ENCODE data around the gene AHCYL2. TPM values are rescaled to one million over a fixed set of nuclear protein-coding genes. Genes with fewer than 3 reads are reported as not detected.
A peak's percentile ranks its signal among the peaks of the same experiment; 100 is the strongest.
"Not testable (repeated sequence)": the region's sequence is repeated elsewhere in the genome, so short reads cannot be mapped to it uniquely, and the experiment has no call there.

AHCYL2 gene
- polyA plus RNA-seq, 1 donor from 2014 or later = 5.5 TPM

GRCh38 chr7:129394982-129395914 lies 170.4 kb downstream of the AHCYL2 start:
- H3K9me3 Mint-ChIP-seq = no peaks in the 10 kb centered on the region
- H3K4me3 Mint-ChIP-seq = no peak overlapping the region
- H3K27ac Mint-ChIP-seq = peak overlapping the region in 1 of 3 donors; percentile 23
- no peaks in the 10 kb centered on the region for H3K4me1 Mint-ChIP-seq
- H3K27me3 Mint-ChIP-seq = no peaks in the 10 kb centered on the region
- H3K36me3 Mint-ChIP-seq = peaks cover 5% of the 10 kb centered on the region

- Mint-ChIP-seq H3K27ac (no peak overlapping the region), H3K27me3 (no peaks in the 10 kb centered on the region), H3K4me1 (no peaks in the 10 kb centered on the region), H3K4me3 (no peak overlapping the region), H3K9me3 (no peaks in the 10 kb centered on the region), H3K36me3 (peaks cover 14% of the 10 kb centered on the region)
These were observed 176.6 kb downstream of the AHCYL2 start for GRCh38 chr7:129401228-129401966.

DNA sequence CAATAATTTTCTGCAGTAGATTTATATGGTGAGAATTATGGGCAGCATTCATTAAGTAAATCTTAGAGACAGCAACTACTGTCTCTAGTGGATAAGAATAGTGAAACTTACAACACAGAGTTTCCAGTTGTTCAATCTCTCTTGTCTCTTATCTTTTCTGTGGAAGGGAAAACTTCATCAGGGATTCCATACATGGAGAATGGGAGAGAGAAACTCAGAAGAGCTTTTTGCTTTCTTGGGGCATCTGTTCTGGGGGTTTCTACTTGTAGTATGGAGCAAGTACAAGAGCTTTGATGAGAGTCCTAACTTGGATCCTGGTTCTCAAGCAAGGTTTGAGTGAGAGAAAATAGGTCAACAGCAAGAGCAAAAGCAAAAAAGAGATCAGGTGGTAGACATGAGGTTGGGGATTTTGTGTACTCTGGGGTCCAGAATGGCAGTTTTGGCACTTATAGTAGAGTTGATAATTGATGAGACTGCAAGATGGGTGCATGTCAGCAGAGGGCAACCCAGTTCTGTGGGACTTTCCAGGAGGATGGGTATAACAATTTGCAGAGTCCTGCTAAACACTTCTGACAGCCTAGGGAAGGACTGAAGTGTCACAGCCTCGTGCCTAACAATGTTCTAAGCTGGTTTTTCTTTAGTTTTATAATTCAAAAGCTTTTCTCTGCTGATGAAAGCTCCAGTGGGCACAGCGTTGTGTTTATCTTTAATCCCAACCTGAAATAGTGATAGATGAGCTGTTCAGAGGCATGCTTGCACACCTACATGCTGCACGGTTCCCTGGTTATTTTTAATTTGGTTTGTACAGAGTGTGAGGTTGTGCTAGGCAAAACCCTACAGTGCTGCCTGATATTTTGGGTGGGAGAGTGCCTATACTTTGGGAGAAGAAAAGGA lies 177.4 kb downstream of the AHCYL2 start:
- Mint-ChIP-seq H3K4me1 (no peaks in the 10 kb centered on the region), H3K4me3 (no peak overlapping the region), H3K9me3 (no peaks in the 10 kb centered on the region), H3K36me3 (peaks cover 14% of the 10 kb centered on the region), H3K27ac (no peak overlapping the region), H3K27me3 (no peaks in the 10 kb centered on the region)

- Mint-ChIP-seq H3K27ac (no peak overlapping the region), H3K36me3 (peaks cover 18% of the 10 kb centered on the region), H3K4me3 (no peak overlapping the region), H3K4me1 (no peaks in the 10 kb centered on the region), H3K27me3 (no peaks in the 10 kb centered on the region), H3K9me3 (no peaks in the 10 kb centered on the region)
These were observed 180.7 kb downstream of the AHCYL2 start for GRCh38 chr7:129405527-129405926.

DNA sequence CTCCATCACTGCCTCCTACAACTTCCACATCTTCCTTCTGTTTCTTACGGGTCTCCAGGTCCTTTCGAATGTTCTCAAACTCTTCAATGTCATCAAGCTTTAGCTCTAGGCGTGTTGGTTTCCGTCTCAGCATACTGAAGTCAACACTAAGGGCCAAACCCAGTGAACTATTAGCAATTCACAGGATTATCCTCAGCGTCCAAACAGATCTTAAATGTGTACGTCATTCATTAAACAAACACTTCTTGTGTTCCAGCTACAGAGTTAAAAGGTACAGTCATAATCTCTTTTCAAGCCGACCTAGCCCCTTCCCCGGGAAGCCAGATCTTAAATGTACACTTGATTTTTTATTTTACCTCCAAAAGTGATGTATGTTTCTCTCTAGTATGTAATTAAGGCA lies 185.4 kb downstream of the AHCYL2 start:
- not testable (repeated sequence) for H3K27me3 Mint-ChIP-seq, H3K4me3 Mint-ChIP-seq, H3K4me1 Mint-ChIP-seq, H3K9me3 Mint-ChIP-seq, H3K27ac Mint-ChIP-seq
- H3K36me3 Mint-ChIP-seq = peaks cover 24% of the 10 kb centered on the region

DNA sequence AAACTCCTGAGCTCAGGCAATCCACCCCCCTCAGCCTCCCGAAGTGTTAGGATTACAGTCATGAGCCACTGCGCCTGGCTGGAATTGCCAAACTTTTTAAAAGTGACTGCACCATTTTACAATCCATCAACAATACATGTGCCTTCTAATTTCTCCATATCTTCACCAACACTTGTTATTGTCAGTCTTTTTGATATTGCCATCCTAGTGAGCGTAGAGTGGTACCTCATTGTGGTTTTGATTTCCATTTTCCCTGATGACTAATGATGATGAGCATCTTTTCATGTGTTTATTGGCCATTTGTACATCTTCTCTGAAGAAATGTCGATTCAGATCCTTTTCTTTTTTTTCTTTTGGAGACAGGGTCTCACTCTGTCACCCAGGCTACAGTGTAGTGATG lies 187.7 kb downstream of the AHCYL2 start:
- Mint-ChIP-seq H3K27me3 (no peaks in the 10 kb centered on the region), H3K4me1 (no peaks in the 10 kb centered on the region), H3K27ac (no peak overlapping the region), H3K9me3 (peaks cover 0 to 5% (median 4%) of the 10 kb centered on the region in 3 donors), H3K36me3 (peaks cover 20% of the 10 kb centered on the region), H3K4me3 (no peak overlapping the region)

DNA sequence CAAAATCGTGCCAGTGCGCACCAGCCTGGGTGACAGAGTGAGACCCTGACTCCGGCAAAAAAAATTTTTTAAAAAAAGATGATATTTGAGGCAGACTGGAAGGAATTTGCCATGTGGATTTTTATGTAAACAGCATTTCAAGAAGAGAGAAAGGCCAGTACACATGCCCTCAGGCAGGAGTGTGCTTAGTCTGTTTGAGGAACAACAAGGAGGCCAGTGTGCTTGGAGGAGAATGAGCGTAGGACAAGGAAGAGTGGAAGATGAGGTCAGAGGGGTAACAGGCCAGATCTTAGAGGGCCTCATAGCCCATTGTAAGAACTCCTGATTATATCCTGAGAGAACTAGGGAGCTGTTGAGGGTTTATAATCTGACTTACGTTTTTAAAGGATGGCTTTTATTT lies 192.2 kb downstream of the AHCYL2 start:
- H3K36me3 Mint-ChIP-seq = peaks cover 9% of the 10 kb centered on the region
- peak overlapping the region in 2 of 3 donors; percentile 53 to 93 for H3K27ac Mint-ChIP-seq
- H3K27me3 Mint-ChIP-seq = no peaks in the 10 kb centered on the region
- H3K4me3 Mint-ChIP-seq = no peak overlapping the region
- H3K4me1 Mint-ChIP-seq = no peaks in the 10 kb centered on the region
- H3K9me3 Mint-ChIP-seq = peaks cover 0 to 4% (median 2%) of the 10 kb centered on the region in 3 donors

GRCh38 chr7:129421717-129422250 lies 197.0 kb downstream of the AHCYL2 start:
- H3K27ac Mint-ChIP-seq = no peak overlapping the region
- H3K27me3 Mint-ChIP-seq = no peaks in the 10 kb centered on the region
- no peaks in the 10 kb centered on the region for H3K4me1 Mint-ChIP-seq
- H3K36me3 Mint-ChIP-seq = peaks cover 13% of the 10 kb centered on the region
- H3K4me3 Mint-ChIP-seq = no peak overlapping the region
- no peaks in the 10 kb centered on the region for H3K9me3 Mint-ChIP-seq

GRCh38 chr7:129422727-129423126 lies 197.9 kb downstream of the AHCYL2 start:
- no peak overlapping the region for H3K27ac Mint-ChIP-seq
- H3K36me3 Mint-ChIP-seq = peaks cover 17% of the 10 kb centered on the region
- peaks cover 0 to 3% (median 0%) of the 10 kb centered on the region in 3 donors for H3K4me1 Mint-ChIP-seq

DNA sequence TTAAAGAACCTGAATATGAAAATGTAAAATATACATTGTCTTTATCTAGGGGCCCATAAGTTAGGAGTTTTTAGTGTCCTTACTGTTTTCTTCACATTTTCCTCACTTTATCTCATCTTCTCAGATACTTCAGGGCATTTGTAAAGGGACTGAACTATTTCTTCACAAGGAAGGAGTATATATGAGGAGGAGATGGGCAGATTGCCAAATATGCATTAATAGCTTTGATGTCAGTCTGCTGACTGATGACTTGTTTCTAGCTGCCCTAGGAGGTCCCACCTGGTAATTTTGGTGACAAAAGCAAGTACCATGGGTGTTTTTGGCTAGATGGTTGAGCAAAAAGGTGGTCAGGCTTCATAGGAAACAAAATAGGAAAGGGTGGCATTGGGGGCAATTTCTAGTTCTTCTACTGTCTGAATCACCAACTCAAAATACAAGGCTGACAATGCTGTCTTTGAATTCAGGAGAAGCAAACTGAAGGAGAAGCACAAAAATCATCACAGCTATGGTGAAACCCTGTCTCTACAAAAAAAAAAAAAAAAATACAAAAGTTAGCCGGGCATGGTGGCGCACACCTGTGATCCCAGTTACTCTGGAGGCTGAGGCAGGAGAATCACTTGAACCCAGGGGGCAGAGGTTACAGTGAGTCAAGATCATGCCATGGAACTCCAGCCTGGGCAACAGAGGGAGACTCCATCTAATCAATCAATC lies 199.0 kb downstream of the AHCYL2 start:
- Mint-ChIP-seq H3K9me3 (no peaks in the 10 kb centered on the region), H3K4me1 (peaks cover 0 to 3% (median 0%) of the 10 kb centered on the region in 3 donors), H3K27ac (no peak overlapping the region), H3K27me3 (no peaks in the 10 kb centered on the region), H3K4me3 (no peak overlapping the region), H3K36me3 (peaks cover 15% of the 10 kb centered on the region)

More at GRCh38 chr7:129422727-129423126, 197.9 kb downstream of the AHCYL2 start:
- no peak overlapping the region for H3K4me3 Mint-ChIP-seq
- H3K9me3 Mint-ChIP-seq = no peaks in the 10 kb centered on the region
- no peaks in the 10 kb centered on the region for H3K27me3 Mint-ChIP-seq

GRCh38 chr7:129426482-129426881 lies 201.7 kb downstream of the AHCYL2 start:
- Mint-ChIP-seq H3K27me3 (no peaks in the 10 kb centered on the region), H3K9me3 (no peaks in the 10 kb centered on the region), H3K4me1 (peaks cover 0 to 3% (median 0%) of the 10 kb centered on the region in 3 donors), H3K27ac (no peak overlapping the region), H3K4me3 (no peak overlapping the region), H3K36me3 (peaks cover 15% of the 10 kb centered on the region)

DNA sequence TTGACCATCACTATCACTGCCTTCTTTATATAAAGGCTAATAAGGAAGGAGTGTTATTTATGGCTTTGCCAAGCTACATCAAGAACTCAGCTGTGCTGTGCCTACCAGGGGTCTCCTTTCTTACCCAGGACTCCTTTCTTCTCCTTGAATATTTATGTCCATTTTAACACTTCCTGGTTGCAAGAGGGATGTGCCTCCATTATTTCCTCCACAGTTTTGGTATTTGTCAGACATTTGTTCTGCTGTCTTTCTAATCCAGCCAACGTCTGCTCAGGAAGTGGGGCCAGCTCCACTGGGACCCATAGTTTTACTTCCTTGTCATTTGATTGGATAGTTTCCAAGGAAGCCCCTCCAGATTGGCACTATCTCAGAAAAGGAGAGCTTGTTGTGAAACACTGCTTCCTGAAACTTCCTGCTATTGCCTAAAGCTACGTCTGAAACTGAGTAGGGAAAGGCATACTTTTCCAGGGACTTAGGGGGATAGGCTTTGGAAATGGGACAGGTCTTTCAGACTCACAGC lies 202.8 kb downstream of the AHCYL2 start:
- Mint-ChIP-seq H3K4me3 (no peak overlapping the region), H3K36me3 (peaks cover 15% of the 10 kb centered on the region), H3K27ac (no peak overlapping the region), H3K4me1 (peaks cover 0 to 3% (median 0%) of the 10 kb centered on the region in 3 donors), H3K27me3 (peaks cover under 1% of the 10 kb centered on the region), H3K9me3 (no peaks in the 10 kb centered on the region)

- no peaks in the 10 kb centered on the region for H3K9me3 Mint-ChIP-seq
- no peak overlapping the region for H3K27ac Mint-ChIP-seq
- peaks cover 16% of the 10 kb centered on the region for H3K27me3 Mint-ChIP-seq
- H3K4me3 Mint-ChIP-seq = peak overlapping the region in 1 of 4 donors; percentile 96
- peaks cover 3 to 11% (median 4%) of the 10 kb centered on the region in 3 donors for H3K4me1 Mint-ChIP-seq
- H3K36me3 Mint-ChIP-seq = peaks cover 3% of the 10 kb centered on the region
These were observed 207.2 kb downstream of the AHCYL2 start for GRCh38 chr7:129431911-129432643.
